ENCODE results near the gene CAMK2D. TPM values are rescaled to one million over a fixed set of nuclear protein-coding genes. Genes with fewer than 3 reads are reported as not detected.
A peak's percentile ranks its signal among the peaks of the same experiment; 100 is the strongest.
"Not testable (repeated sequence)": the region's sequence is repeated elsewhere in the genome, so short reads cannot be mapped to it uniquely, and the experiment has no call there.

CAMK2D gene
- total RNA-seq, 1 donor from 2014 or later = 58.4 TPM

GRCh38 chr4:113691676-113692075 lies 69.9 kb downstream of the CAMK2D start:
- Mint-ChIP-seq H3K27ac (no peak overlapping the region), H3K9me3 (no peaks in the 10 kb centered on the region), H3K36me3 (ENCODE audit: low read depth) (peaks cover 38% of the 10 kb centered on the region), H3K4me1 (ENCODE audit: low read depth) (peaks cover 48% of the 10 kb centered on the region), H3K27me3 (ENCODE audit: low read depth) (no peaks in the 10 kb centered on the region), H3K4me3 (ENCODE audit: low read depth) (no peak overlapping the region)
- intact Hi-C loops (cut with micrococcal nuclease) = no loop called here
- DNase-seq (ENCODE audit: low spot score) = no peak

- Mint-ChIP-seq H3K27ac (peak overlapping the region; percentile 3), H3K4me3 (ENCODE audit: low read depth) (no peak overlapping the region), H3K9me3 (no peaks in the 10 kb centered on the region), H3K36me3 (ENCODE audit: low read depth) (peaks cover 51% of the 10 kb centered on the region), H3K4me1 (ENCODE audit: low read depth) (peaks cover 53% of the 10 kb centered on the region), H3K27me3 (ENCODE audit: low read depth) (no peaks in the 10 kb centered on the region)
- no peak for DNase-seq (ENCODE audit: low spot score)
- intact Hi-C loops (cut with micrococcal nuclease) = loop anchor here (5.0 kb wide), 1 partner anchor 1402 kb away; the partner anchor contains the start of gene TIFA
Observed at GRCh38 chr4:113689394-113689793, 72.1 kb downstream of the CAMK2D start.

GRCh38 chr4:113687067-113687718 lies 74.3 kb downstream of the CAMK2D start:
- H3K4me3 Mint-ChIP-seq (ENCODE audit: low read depth) = peak overlapping the region; percentile 44
- no peaks in the 10 kb centered on the region for H3K27me3 Mint-ChIP-seq (ENCODE audit: low read depth)
- intact Hi-C loops (cut with micrococcal nuclease) = loop anchor here (1.0 to 5.0 kb wide), 2 partner anchors 10 to 1400 kb away; partner anchors contain the start of gene TIFA
- DNase-seq (ENCODE audit: low spot score) = no peak
- peaks cover 56% of the 10 kb centered on the region for H3K4me1 Mint-ChIP-seq (ENCODE audit: low read depth)
- H3K9me3 Mint-ChIP-seq = peaks cover 4% of the 10 kb centered on the region
- H3K27ac Mint-ChIP-seq = peak overlapping the region; percentile 82
- H3K36me3 Mint-ChIP-seq (ENCODE audit: low read depth) = peaks cover 63% of the 10 kb centered on the region

GRCh38 chr4:113685157-113685556 lies 76.4 kb downstream of the CAMK2D start:
- H3K9me3 Mint-ChIP-seq = peaks cover 22% of the 10 kb centered on the region
- H3K27ac Mint-ChIP-seq = peak overlapping the region; percentile 85
- peaks cover 60% of the 10 kb centered on the region for H3K4me1 Mint-ChIP-seq (ENCODE audit: low read depth)
- not testable (repeated sequence) for H3K27me3 Mint-ChIP-seq (ENCODE audit: low read depth); H3K4me3 Mint-ChIP-seq (ENCODE audit: low read depth); DNase-seq (ENCODE audit: low spot score)
- intact Hi-C loops (cut with micrococcal nuclease) = loop anchor here (5.0 kb wide), 1 partner anchor 1398 kb away; the partner anchor contains the start of gene TIFA
- H3K36me3 Mint-ChIP-seq (ENCODE audit: low read depth) = peaks cover 71% of the 10 kb centered on the region

GRCh38 chr4:113684534-113685091 lies 76.9 kb downstream of the CAMK2D start:
- Mint-ChIP-seq H3K27me3 (ENCODE audit: low read depth) (no peaks in the 10 kb centered on the region), H3K9me3 (peaks cover 25% of the 10 kb centered on the region), H3K4me3 (ENCODE audit: low read depth) (peak overlapping the region; percentile 11), H3K36me3 (ENCODE audit: low read depth) (peaks cover 70% of the 10 kb centered on the region), H3K4me1 (ENCODE audit: low read depth) (peaks cover 57% of the 10 kb centered on the region), H3K27ac (peak overlapping the region; percentile 85)
- intact Hi-C loops (cut with micrococcal nuclease) = loop anchor here (1.0 to 5.0 kb wide), 4 partner anchors 10 to 1397 kb away; partner anchors contain the start of gene TIFA
- DNase-seq (ENCODE audit: low spot score) = no peak

- Mint-ChIP-seq H3K4me3 (ENCODE audit: low read depth) (peak overlapping the region; percentile 69), H3K27me3 (ENCODE audit: low read depth) (no peaks in the 10 kb centered on the region), H3K9me3 (peaks cover 25% of the 10 kb centered on the region), H3K36me3 (ENCODE audit: low read depth) (peaks cover 68% of the 10 kb centered on the region), H3K4me1 (ENCODE audit: low read depth) (peaks cover 51% of the 10 kb centered on the region), H3K27ac (peak overlapping the region; percentile 93)
- peak; percentile 73 for DNase-seq (ENCODE audit: low spot score)
- intact Hi-C loops (cut with micrococcal nuclease) = loop anchor here (1.0 to 2.0 kb wide), 9 partner anchors 46 to 328 kb away; no protein-coding TSS in a partner anchor
Observed at GRCh38 chr4:113682730-113683537, 78.6 kb downstream of the CAMK2D start.

GRCh38 chr4:113678641-113679040 lies 82.9 kb downstream of the CAMK2D start:
- H3K27ac Mint-ChIP-seq = no peak overlapping the region
- no peak overlapping the region for H3K4me3 Mint-ChIP-seq (ENCODE audit: low read depth)
- no peak for DNase-seq (ENCODE audit: low spot score)
- H3K36me3 Mint-ChIP-seq (ENCODE audit: low read depth) = peaks cover 75% of the 10 kb centered on the region
- no peaks in the 10 kb centered on the region for H3K27me3 Mint-ChIP-seq (ENCODE audit: low read depth)
- intact Hi-C loops (cut with micrococcal nuclease) = no loop called here
- peaks cover 57% of the 10 kb centered on the region for H3K4me1 Mint-ChIP-seq (ENCODE audit: low read depth)
- H3K9me3 Mint-ChIP-seq = peaks cover 25% of the 10 kb centered on the region

GRCh38 chr4:113677325-113677724 lies 84.2 kb downstream of the CAMK2D start:
- H3K4me1 Mint-ChIP-seq (ENCODE audit: low read depth) = peaks cover 54% of the 10 kb centered on the region
- DNase-seq (ENCODE audit: low spot score) = no peak
- peaks cover 72% of the 10 kb centered on the region for H3K36me3 Mint-ChIP-seq (ENCODE audit: low read depth)
- peaks cover 22% of the 10 kb centered on the region for H3K9me3 Mint-ChIP-seq
- H3K27ac Mint-ChIP-seq = no peak overlapping the region
- intact Hi-C loops (cut with micrococcal nuclease) = no loop called here
- no peak overlapping the region for H3K4me3 Mint-ChIP-seq (ENCODE audit: low read depth)
- no peaks in the 10 kb centered on the region for H3K27me3 Mint-ChIP-seq (ENCODE audit: low read depth)

- intact Hi-C loops (cut with micrococcal nuclease) = no loop called here
- DNase-seq (ENCODE audit: low spot score) = no peak
- H3K27me3 Mint-ChIP-seq (ENCODE audit: low read depth) = no peaks in the 10 kb centered on the region
- peaks cover 62% of the 10 kb centered on the region for H3K36me3 Mint-ChIP-seq (ENCODE audit: low read depth)
- peaks cover 11% of the 10 kb centered on the region for H3K9me3 Mint-ChIP-seq
- peaks cover 50% of the 10 kb centered on the region for H3K4me1 Mint-ChIP-seq (ENCODE audit: low read depth)
- no peak overlapping the region for H3K27ac Mint-ChIP-seq
- H3K4me3 Mint-ChIP-seq (ENCODE audit: low read depth) = no peak overlapping the region
Observed at GRCh38 chr4:113675731-113676697, 85.5 kb downstream of the CAMK2D start.

GRCh38 chr4:113674733-113675132 lies 86.8 kb downstream of the CAMK2D start:
- H3K9me3 Mint-ChIP-seq = no peaks in the 10 kb centered on the region
- peak overlapping the region; percentile 5 for H3K27ac Mint-ChIP-seq
- H3K27me3 Mint-ChIP-seq (ENCODE audit: low read depth) = no peaks in the 10 kb centered on the region
- H3K4me1 Mint-ChIP-seq (ENCODE audit: low read depth) = peaks cover 47% of the 10 kb centered on the region
- peaks cover 52% of the 10 kb centered on the region for H3K36me3 Mint-ChIP-seq (ENCODE audit: low read depth)
- intact Hi-C loops (cut with micrococcal nuclease) = no loop called here
- H3K4me3 Mint-ChIP-seq (ENCODE audit: low read depth) = no peak overlapping the region
- no peak for DNase-seq (ENCODE audit: low spot score)

GRCh38 chr4:113674251-113674650 lies 87.3 kb downstream of the CAMK2D start:
- Mint-ChIP-seq H3K27ac (peak overlapping the region; percentile 5), H3K27me3 (ENCODE audit: low read depth) (no peaks in the 10 kb centered on the region), H3K36me3 (ENCODE audit: low read depth) (peaks cover 53% of the 10 kb centered on the region), H3K9me3 (no peaks in the 10 kb centered on the region), H3K4me3 (ENCODE audit: low read depth) (no peak overlapping the region), H3K4me1 (ENCODE audit: low read depth) (peaks cover 45% of the 10 kb centered on the region)
- intact Hi-C loops (cut with micrococcal nuclease) = no loop called here
- DNase-seq (ENCODE audit: low spot score) = no peak

- Mint-ChIP-seq H3K27ac (peak overlapping the region; percentile 47), H3K4me1 (ENCODE audit: low read depth) (peaks cover 45% of the 10 kb centered on the region), H3K9me3 (no peaks in the 10 kb centered on the region), H3K4me3 (ENCODE audit: low read depth) (no peak overlapping the region), H3K27me3 (ENCODE audit: low read depth) (no peaks in the 10 kb centered on the region), H3K36me3 (ENCODE audit: low read depth) (peaks cover 50% of the 10 kb centered on the region)
- intact Hi-C loops (cut with micrococcal nuclease) = loop anchor here (1.0 kb wide), 1 partner anchor 11 kb away; no protein-coding TSS in a partner anchor
- peak; percentile 19 for DNase-seq (ENCODE audit: low spot score)
Observed at GRCh38 chr4:113673450-113673849, 88.1 kb downstream of the CAMK2D start.

Data from activated T-helper 2 cell treated with anti-CD3 and anti-CD28 coated beads, Interferon-gamma antibody, Interleukin-2, Interleukin-4, amounts not matched to agents 10 μg/mL and 5 μg/mL and 100 μg/mL, durations not matched to agents 14 hours and 24 hours and 36 hours (primary cell).